SIG-M5 (cell line): ENCODE measurements around the gene UPK3A.

Experiments
- DNase-seq: peaks from one replicate; lab custom pipeline; 2025; lab: John Stamatoyannopoulos, UW

Gene UPK3A

DNA sequence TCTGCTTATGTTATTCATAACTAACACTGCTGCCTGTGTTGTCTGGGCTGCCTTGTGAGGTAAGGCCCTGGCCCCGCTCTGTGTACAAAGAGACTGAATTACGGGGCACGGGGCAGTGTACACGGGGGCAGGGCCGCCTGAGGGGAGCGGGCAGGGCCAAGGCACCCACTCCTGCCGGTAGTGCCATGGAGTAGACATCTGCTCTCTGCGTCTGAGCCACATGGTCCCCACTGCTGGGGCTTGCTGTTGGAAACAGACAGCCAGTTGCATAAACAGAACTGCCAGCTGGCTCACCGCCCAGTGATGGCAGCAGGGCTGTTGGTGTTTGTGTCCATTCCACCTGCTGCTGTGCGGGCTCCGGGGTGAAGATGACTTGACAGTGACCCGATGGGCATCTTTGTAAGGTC is 44.8 kb downstream of the UPK3A start:
- no peak for DNase-seq

DNA sequence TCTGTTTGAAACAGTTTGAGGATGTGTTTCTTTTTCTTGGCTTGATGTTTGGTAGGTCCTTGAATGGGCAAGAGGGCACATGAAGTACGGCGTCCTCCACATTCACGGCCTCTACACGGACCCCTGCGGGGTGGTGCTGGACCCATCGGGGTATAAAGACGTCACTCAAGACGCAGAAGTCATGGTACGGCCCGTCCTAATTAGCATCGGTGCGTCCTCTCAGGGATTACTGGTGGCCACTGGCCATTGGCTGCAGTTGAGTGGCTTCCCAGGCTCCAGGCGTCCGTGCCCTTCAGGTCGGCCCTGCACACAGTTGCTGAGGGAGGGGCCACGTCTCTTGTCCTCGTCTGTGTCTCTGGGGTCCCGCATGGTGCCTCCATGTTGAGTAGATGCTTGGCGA is 45.8 kb downstream of the UPK3A start:
- DNase-seq, result no peak

DNA sequence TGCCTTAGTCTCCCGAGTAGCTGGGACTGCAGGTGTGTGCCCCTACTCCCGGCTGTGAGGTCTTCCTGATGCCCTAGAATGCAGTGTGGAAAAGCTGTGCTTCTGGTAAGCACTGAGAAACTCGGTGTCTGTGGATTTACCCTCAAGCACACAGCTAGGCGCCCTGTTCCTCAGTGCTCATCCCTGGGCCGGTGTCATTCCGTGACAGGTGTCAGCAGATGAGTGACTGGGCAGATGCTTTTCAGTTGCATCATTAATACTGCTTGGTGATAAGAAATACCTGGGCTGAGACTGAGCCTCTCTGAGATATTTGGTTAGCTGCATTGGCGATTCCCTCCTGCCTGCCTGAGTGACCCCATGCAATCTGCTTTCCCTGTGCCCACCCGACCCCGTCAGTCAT is 46.7 kb downstream of the UPK3A start:
- no peak for DNase-seq

DNA sequence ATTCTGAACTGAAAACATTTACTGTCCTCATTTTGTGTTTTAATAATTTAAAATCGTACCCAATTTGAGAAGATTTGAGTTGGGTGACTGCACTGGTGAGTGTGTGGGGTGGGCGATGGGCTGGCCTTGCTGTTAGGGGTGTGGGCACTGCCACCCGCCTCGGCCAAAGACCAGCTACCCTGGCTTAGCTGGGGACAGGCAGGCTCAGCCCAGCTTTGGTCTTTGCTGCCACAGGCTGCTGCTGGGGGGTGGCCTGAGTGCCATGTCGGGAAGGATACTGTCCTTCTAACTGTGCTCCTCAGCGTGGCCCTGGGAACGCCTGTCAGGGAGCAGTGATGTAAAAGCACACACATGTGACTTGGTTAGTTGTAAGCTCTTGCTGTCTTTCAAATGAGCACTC is 47.3 kb downstream of the UPK3A start:
- no peak for DNase-seq

DNA sequence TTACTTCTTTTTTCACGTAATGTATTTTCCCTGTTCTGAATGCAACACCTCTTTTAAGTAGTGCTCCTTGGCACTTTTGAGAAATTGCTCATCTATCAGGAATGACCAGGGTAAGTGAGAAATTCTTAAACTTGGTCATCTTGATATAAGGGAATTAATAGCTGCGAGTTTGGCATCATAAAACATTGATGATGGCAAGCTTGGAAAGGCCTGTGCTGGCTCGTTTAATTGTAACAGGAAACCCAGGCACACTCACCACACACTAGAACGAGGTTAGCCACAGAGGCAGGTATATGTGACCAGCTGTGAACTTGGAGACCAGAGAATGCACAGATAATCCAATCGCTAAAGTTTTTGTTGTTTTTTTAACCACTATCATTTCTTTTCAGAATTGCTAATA is 49.3 kb downstream of the UPK3A start:
- no peak for DNase-seq

DNA sequence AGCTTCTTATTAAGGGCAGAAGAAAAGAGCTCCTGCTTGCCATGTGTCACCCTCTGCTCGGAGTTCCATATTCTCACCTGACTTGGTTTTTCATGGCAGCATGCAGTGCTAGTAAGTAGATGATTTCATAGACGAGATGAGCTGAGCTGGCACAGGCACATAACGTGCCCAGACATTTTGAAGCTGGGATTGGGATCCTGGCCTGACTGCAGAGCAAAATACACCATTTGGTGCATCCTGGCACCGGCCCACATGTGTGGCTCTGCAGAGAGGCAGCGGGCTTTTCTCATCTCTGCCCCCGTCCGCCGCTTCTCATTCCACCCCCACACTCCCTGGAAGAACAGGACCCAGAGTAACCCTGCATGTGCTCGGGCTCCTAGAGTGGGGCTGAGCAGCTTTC is 49.8 kb downstream of the UPK3A start:
- DNase-seq, result no peak

DNA sequence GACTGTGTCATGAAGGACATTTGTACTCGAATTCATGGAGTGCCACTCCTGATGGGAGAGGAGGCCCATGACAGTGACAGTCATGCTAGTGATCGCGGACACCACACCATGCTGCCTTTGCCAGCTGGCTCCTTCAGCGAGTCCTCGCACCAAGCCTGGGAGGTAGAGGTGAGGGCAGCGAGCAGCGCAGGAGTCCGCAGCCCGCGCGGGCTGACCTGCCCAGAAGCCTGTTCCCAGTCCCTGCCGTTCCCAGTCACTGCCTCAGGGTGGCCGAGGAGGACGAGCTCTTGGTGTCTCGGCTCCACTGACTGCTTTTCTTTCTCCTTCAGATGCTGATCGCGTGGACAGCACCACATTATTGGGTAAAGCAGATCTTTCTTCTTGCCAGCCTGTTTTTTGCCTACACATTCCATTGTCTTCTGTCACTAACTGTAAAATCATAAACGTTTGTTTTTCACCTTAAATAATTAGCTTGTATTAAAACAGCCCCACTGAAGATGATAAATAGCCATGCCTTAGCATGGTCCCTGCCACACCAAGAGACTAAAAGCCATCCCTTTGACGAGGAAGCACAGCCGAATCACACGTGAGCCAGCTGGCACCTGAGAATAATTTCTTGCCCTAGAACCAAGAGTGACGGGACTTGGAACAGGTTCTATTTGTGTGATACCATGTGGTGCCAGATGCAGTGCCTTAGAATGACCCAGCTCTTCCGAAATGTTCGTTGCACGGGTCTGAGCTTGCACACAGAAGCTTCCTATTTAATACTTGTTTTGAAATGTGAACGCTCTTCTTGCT is 50.5 kb downstream of the UPK3A start:
- no peak for DNase-seq

DNA sequence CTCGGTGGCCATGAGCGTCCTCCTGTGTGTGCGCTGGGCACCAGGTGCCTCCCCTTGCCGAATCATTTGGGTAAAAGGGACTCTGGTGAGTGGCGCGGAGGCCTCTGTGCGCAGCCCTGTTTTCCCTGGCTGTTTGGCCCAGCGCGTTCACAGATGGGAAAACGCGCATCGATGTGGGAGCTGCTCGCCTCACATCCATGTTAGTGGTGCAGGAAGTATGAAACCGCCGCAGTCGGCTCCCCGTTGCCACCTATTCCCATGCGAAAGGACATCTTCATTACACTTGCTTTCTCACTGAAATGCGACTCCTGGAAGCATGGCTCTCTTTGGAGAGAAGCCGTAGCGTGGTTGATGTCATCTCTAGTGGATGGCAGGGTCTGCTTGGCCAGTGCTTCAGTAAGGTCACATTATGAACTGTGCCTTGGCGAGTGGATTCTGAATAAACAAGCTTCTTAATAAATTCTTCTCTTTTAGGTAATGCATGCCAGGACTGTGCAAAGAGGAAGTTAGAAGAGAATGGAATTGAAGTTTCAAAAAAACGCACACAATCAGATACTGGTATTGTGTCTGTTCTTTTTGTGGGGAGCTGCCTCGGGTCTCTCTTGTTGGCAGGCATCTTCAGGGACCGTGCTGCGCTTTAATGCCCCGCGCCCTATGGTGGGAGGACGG is 51.2 kb downstream of the UPK3A start:
- DNase-seq, result no peak

DNA sequence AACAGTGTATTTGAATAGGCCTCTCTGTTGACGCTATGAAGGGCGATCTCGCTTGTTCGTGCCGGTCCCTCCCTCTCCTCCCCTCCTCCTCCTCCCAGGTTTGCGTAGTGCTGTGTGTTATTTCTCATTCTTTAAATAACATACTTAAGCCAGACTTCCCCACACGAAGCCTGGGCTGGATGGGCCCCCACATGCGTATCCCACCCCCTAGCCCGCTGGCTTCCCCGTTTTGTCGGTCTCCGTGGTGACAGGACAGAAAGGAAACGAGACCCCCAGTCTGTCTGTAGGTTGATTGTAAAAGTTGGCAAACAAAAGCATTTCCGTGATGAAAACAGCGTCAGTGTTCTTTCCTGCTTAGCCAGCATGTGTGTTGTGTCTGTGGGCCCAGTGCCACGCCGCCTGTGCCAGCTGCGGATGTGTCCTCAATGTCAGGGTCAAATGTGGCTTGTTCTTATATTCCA is 52.3 kb downstream of the UPK3A start:
- DNase-seq, result no peak

DNA sequence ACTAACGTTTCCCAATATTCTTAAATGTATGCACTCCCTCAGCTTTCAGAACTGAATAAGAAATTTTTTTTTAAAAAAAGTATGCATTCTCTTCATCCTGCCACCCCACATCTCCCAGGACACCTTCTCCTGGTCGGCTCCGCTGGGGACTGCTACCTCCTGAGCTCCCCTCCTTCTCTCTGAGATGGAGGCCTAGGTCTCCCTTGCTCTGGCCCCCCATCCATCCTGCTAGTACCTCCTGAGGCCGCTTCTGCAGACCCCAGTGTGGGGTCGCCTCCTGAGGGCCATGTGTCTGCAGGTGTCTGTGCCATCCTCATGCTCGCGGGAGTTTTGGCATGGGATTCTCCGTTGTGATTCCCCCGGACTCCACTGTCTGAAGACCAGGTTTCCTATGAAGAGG is 52.8 kb downstream of the UPK3A start:
- DNase-seq, result no peak

DNA sequence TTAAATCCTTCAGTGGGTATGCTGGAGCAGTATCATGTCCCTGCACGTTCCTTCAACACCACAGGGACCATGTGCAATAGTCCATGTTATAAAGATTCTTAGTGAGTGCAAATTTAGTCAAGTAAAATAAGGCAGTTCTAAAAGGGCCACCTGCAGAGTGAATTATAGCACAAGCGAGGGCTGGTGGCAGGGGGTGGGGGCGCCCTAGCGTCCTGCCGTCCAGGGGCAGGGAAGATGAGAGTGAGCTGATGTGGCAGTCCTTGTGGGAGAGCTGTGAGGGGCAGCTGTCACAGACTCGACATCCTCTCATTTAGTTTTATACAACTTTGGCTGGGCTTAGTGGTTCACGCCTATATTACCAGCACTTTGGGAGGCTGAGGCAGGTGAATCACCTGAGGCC is 54.0 kb downstream of the UPK3A start:
- no peak for DNase-seq

DNA sequence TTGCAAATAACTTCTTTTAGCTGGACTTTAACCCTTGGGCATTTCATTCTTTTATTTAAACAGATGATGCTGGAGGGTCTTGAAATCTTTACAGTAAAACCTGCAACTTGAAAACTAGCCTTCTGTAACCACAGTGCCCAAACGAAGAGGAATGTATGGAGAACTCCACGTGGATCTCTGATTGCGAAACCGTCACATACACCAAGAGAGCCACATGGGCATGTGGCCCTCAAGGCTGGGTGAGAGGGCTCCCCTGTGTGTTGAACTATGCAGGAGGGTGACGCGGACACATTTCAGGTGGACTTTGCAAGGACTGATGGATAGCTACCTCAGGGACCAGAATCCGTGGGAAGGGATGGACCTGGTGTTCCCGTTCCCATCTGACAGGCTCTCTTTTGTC is 55.6 kb downstream of the UPK3A start:
- DNase-seq, result no peak

DNA sequence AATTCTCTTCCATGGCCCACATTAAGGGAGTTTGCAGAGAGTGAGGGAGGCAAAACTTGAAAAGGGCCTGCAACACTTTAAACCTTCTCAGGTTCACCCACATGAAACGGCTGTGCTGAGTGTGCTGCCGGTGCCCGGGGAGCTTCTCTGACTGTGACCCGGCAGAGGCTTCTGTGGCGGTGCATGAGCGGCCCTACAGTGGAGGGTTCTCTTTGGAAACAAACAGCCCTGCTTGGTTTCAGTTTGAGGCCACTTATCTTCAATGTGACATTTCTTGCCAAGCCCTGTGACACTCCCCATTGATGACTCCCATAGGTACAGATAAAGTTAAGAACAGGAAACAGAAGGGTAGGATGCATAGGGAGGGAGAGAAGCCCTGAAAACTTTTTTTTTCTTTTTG is 56.7 kb downstream of the UPK3A start:
- DNase-seq, result no peak

DNA sequence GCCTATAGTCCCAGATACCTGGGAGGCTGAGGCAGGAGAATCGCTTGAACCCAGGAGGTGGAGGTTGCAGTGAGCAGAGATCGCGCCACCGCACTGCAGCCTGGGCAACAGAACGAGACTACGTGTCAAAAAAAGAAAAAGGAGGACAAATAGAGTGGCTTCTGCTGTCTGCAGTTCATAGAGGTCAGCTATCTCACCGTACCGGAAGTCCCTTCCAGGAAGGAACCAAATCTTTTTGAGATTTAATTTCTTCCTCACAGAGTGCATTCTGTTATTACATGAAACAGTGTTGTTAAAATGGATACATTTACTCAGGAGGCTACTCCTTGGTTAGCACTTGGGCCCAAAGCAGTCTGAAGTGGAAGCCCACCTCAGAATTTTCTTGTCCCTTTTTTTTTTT is 58.4 kb downstream of the UPK3A start:
- DNase-seq, result no peak

DNA sequence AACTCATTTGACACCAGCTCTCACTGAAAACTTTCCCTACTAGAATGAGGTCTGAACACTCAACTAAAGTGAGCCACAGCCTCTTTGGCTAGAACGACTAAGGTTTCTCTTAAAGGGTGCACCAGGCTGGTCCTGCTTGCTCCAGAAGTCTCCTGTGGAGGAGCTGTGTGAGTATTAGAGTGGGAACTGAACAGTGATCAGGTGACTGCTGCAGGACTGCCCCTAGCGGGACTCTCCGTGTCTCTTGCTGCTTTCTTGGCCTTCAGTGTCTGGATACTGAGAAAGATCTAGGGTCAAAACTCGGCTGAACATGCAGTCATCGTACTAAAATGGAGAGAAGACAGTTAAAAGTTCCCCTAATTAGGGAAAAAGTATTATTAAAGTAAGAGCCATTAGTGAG is 59.6 kb downstream of the UPK3A start:
- DNase-seq, result no peak
